ENCODE results near the gene CCDC50. TPM values are rescaled to one million over a fixed set of nuclear protein-coding genes. Genes with fewer than 3 reads are reported as not detected.

The CCDC50 gene
- total and polyA plus RNA-seq, 7 donors, result 20.8 to 128 (median 103) TPM

DNA sequence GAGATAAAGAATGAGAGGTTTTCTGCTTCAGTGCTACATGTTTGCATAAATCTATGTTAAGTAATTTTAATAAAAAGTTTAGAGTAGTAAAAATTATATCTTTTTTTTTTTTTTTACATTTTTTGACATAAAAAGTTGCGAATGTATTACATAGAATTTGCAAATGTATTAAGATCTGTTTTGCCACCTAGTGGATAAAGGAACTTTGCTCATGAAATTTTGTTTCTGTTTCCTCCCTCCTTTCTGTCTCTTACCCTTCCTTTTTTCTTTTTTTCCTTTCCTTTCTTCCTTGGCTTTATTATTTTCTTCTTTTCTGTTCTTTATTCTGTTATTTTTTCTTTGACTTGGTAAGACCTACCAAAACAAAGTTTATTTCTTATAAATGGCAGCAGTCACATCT, 59.6 kb downstream of the CCDC50 start:
- H3K27me3 ChIP-seq, result no peaks in the 10 kb centered on the region
- H3K9me3 ChIP-seq, result no peaks in the 10 kb centered on the region
- peaks cover 0 to 44% (median 10%) of the 10 kb centered on the region in 4 donors for H3K36me3 ChIP-seq
- no peak overlapping the region for H3K27ac ChIP-seq
- no peak for DNase-seq
- intact Hi-C loops (cut with DNase I), result no loop called here
- H3K4me3 ChIP-seq, result no peak overlapping the region
- WGBS, 2 donors, result 80 to 89% methylated on average over 1 of the region's 1 CpG
- TF ChIP-seq POLR2A (IDR thresholded peaks at IDR 0.05), result no peak
- TF ChIP-seq EP300 (IDR thresholded peaks at IDR 0.05), result no peak
- no peak for TF ChIP-seq POLR2AphosphoS5 (IDR thresholded peaks at IDR 0.05)
- TF ChIP-seq CTCF (IDR thresholded peaks at IDR 0.05), result no peak
- no peaks in the 10 kb centered on the region for H3K4me1 ChIP-seq

DNA sequence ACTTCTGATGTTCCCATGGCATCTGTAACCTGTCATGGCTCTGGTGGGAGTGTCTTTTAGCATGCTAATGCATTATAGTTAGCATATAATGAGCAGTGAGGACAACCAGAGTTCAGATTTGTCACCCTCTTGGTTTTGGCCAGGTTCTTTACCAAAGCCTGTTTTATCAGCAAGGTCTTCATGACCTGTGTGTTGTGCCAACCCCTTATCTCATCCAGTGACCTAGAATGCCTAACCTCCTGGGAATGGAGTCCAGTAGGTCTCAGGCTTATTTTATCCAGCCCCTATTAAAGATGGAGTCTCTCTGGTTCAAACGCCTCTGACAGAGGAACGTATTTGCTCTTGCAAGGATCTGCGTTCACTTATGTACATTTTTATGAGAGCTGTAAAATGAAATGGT, 61.4 kb downstream of the CCDC50 start:
- H3K27me3 ChIP-seq, result no peaks in the 10 kb centered on the region
- TF ChIP-seq POLR2AphosphoS5 (IDR thresholded peaks at IDR 0.05) (no peak), CTCF (IDR thresholded peaks at IDR 0.05) (no peak), EP300 (IDR thresholded peaks at IDR 0.05) (no peak), POLR2A (IDR thresholded peaks at IDR 0.05) (no peak)
- no peak for DNase-seq
- 94 to 96% methylated on average over 3 of the region's 3 CpGs for WGBS, 2 donors
- H3K36me3 ChIP-seq, result peaks cover 0 to 41% (median 11%) of the 10 kb centered on the region in 4 donors
- H3K27ac ChIP-seq, result no peak overlapping the region
- H3K4me3 ChIP-seq, result no peak overlapping the region
- no peaks in the 10 kb centered on the region for H3K9me3 ChIP-seq
- intact Hi-C loops (cut with DNase I), result no loop called here
- no peaks in the 10 kb centered on the region for H3K4me1 ChIP-seq

- peaks cover 0 to 49% (median 13%) of the 10 kb centered on the region in 4 donors for H3K36me3 ChIP-seq
- no peak overlapping the region for H3K27ac ChIP-seq
- no peaks in the 10 kb centered on the region for H3K9me3 ChIP-seq
- H3K4me3 ChIP-seq, result no peak overlapping the region
- WGBS, 2 donors, result 94 to 98% methylated on average over 2 of the region's 2 CpGs
- H3K27me3 ChIP-seq, result no peaks in the 10 kb centered on the region
- DNase-seq, result no peak
- no peaks in the 10 kb centered on the region for H3K4me1 ChIP-seq
- intact Hi-C loops (cut with DNase I), result no loop called here
- TF ChIP-seq POLR2AphosphoS5 (IDR thresholded peaks at IDR 0.05) (no peak), CTCF (IDR thresholded peaks at IDR 0.05) (no peak), POLR2A (IDR thresholded peaks at IDR 0.05) (no peak), EP300 (IDR thresholded peaks at IDR 0.05) (no peak)
These were observed 62.9 kb downstream of the CCDC50 start for GRCh38 chr3:191391861-191392808.

DNA sequence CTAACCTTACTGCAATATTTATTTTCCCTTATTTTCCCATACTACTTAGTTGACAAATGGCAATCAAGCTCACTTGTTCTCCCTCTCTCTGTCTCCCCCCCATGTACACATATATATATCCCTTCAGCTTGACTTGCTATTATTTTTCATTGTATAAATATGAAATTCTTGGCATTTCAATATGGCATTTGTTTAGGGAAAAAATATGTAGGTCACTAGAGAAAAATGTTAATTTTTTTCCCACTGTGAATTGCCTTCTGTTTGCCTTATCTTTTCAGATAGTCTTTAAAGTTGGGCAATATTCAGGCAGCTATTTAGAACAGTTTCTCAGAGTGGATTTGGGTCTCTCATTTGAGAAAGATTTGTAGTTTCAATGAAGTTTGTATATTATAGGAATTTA, 64.0 kb downstream of the CCDC50 start:
- DNase-seq, result no peak
- H3K4me3 ChIP-seq, result no peak overlapping the region
- H3K36me3 ChIP-seq, result peaks cover 0 to 52% (median 13%) of the 10 kb centered on the region in 4 donors
- no peak for TF ChIP-seq POLR2A (IDR thresholded peaks at IDR 0.05)
- TF ChIP-seq EP300 (IDR thresholded peaks at IDR 0.05), result no peak
- no peak for TF ChIP-seq POLR2AphosphoS5 (IDR thresholded peaks at IDR 0.05)
- no peak for TF ChIP-seq CTCF (IDR thresholded peaks at IDR 0.05)
- no peaks in the 10 kb centered on the region for H3K27me3 ChIP-seq
- no peaks in the 10 kb centered on the region for H3K4me1 ChIP-seq
- H3K9me3 ChIP-seq, result no peaks in the 10 kb centered on the region
- H3K27ac ChIP-seq, result no peak overlapping the region
- intact Hi-C loops (cut with DNase I), result no loop called here
